Spinal cord (tissue), 10 donors: ENCODE data around the gene GALNT10. TPM values are rescaled to one million over a fixed set of nuclear protein-coding genes. Genes with fewer than 3 reads are reported as not detected.

ENCODE experiments used
- DNase-seq, 6 donors: peaks; one replicate each; pipeline versions ENCODE4 v3.0.0 to v3.0.0-alpha.2; 2013 to 2015; ENCODE audit warnings: low spot score in 6 of 6, low read depth in 4 of 6
- H3K27ac ChIP-seq: one replicate; pipeline ENCODE4 v1.5.1; 2013; ENCODE audit warnings: low read depth, low read length, control low read depth
- H3K27me3 ChIP-seq: one replicate; pipeline ENCODE4 v1.6.1; 2013; ENCODE audit warnings: low read length; ENCODE audit not compliant: control insufficient read depth, insufficient read depth
- H3K36me3 ChIP-seq: one replicate; pipeline ENCODE4 v1.6.1; 2013; ENCODE audit warnings: low read length; ENCODE audit not compliant: control insufficient read depth, insufficient read depth
- H3K4me1 ChIP-seq: one replicate; pipeline ENCODE4 v1.6.1; 2013; ENCODE audit warnings: low read length; ENCODE audit not compliant: control insufficient read depth, insufficient read depth
- H3K4me3 ChIP-seq: one replicate; pipeline ENCODE4 v1.5.1; 2013; ENCODE audit warnings: low read depth, low read length, control low read depth
- H3K9me3 ChIP-seq: one replicate; pipeline ENCODE4 v1.6.1; 2013; ENCODE audit warnings: low read length; ENCODE audit not compliant: control insufficient read depth, insufficient read depth
- WGBS: methylation state at CpG from one replicate; pipeline ENCODE4 v1.1.5; 2013; ENCODE audit warnings: missing lambda C conversion rate; ENCODE audit not compliant: insufficient coverage; 5-methylcytosine and 5-hydroxymethylcytosine counted together
- polyA plus RNA-seq, 2 donors: library from polyadenylated mRNA; unstranded; fragments of 120-200 nt; gene quantifications; one replicate each; pipeline ENCODE4 v1.2.1, GENCODE V29; 2013; ENCODE audit not compliant: insufficient read length in 2 of 2
- total RNA-seq, 2 donors: library from RNA; depleted of rRNA in 1 of 2; stranded (reverse); fragments of 120-200 nt in 1 of 2; fragments of >200 nt in 1 of 2; gene quantifications; one replicate each; pipeline versions ENCODE4 v1.2.3 to v1.2.4, GENCODE V29; 2013 to 2014
- donor health status: healthy.

Gene GALNT10
- total and polyA plus RNA-seq, 4 donors: 17.2 to 31.2 (median 22.5) TPM

- no peaks in the 10 kb centered on the region for H3K27me3 ChIP-seq
- peaks cover 8% of the 10 kb centered on the region for H3K36me3 ChIP-seq
- no peak overlapping the region for H3K27ac ChIP-seq
- DNase-seq: no peak
- WGBS: 97% methylated on average over 3 of the region's 5 CpGs
- H3K9me3 ChIP-seq: no peaks in the 10 kb centered on the region
- H3K4me3 ChIP-seq: no peak overlapping the region
- H3K4me1 ChIP-seq: no peaks in the 10 kb centered on the region
Observed at GRCh38 chr5:154437281-154437965, 246.9 kb downstream of the GALNT10 start.

- DNase-seq: no peak
- H3K4me3 ChIP-seq: no peak overlapping the region
- no peaks in the 10 kb centered on the region for H3K27me3 ChIP-seq
- H3K36me3 ChIP-seq: peaks cover 8% of the 10 kb centered on the region
- WGBS: 97% methylated on average over 5 of the region's 5 CpGs
- no peak overlapping the region for H3K27ac ChIP-seq
- H3K9me3 ChIP-seq: no peaks in the 10 kb centered on the region
- peaks cover 8% of the 10 kb centered on the region for H3K4me1 ChIP-seq
Observed at GRCh38 chr5:154440540-154440939, 250.0 kb downstream of the GALNT10 start.

GRCh38 chr5:154442801-154443200 lies 252.3 kb downstream of the GALNT10 start:
- DNase-seq: no peak
- peaks cover 12% of the 10 kb centered on the region for H3K4me1 ChIP-seq
- H3K36me3 ChIP-seq: peaks cover 4% of the 10 kb centered on the region
- no peaks in the 10 kb centered on the region for H3K9me3 ChIP-seq
- H3K4me3 ChIP-seq: no peak overlapping the region
- WGBS: no CpG with 5 or more reads among the region's 1 CpG
- H3K27ac ChIP-seq: no peak overlapping the region
- no peaks in the 10 kb centered on the region for H3K27me3 ChIP-seq

DNA sequence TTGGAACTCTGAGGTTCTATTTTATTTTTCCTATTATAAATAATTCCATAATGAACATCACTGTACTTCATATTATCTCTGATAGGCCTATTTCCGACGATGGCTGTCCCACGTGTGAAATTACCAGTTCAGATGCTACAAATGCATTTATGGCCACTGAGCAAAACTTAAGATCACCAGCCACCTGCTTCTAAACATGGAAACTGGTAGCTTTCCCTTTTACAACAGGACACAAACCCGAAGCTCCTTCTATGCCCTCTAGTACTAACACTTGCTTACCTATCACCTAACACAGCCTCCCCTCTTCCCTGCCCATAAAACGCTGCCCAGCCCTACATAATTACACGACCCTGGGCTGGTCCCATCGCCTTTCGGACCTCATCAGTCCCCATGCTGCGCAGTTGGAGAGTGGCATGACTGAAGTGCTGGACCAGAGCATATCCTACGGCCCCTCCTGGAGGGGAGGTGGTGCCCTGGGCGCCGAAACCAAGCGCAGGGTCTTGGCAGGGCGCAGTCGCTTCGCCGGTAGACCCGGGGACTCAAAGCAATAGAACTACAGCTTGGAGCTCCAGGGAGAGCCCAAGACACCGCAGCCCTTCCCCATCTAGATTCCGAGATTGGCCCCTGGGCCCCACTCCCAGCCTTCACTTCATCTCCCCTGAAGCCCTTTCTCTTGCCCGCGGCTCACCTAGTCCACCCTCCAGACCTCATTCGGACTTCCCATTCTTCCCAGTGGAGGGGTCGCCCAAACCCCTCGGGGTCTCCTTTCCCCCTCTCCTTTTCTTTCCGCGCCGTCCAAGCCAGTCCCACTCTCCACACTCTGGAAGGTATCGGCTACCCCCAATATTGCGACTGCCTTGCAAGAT lies 254.3 kb downstream of the GALNT10 start:
- DNase-seq: peak in 1 of 6 donors; percentile 8
- Histone ChIP-seq H3K27me3 (no peaks in the 10 kb centered on the region), H3K27ac (peak overlapping the region; percentile 50)

DNA sequence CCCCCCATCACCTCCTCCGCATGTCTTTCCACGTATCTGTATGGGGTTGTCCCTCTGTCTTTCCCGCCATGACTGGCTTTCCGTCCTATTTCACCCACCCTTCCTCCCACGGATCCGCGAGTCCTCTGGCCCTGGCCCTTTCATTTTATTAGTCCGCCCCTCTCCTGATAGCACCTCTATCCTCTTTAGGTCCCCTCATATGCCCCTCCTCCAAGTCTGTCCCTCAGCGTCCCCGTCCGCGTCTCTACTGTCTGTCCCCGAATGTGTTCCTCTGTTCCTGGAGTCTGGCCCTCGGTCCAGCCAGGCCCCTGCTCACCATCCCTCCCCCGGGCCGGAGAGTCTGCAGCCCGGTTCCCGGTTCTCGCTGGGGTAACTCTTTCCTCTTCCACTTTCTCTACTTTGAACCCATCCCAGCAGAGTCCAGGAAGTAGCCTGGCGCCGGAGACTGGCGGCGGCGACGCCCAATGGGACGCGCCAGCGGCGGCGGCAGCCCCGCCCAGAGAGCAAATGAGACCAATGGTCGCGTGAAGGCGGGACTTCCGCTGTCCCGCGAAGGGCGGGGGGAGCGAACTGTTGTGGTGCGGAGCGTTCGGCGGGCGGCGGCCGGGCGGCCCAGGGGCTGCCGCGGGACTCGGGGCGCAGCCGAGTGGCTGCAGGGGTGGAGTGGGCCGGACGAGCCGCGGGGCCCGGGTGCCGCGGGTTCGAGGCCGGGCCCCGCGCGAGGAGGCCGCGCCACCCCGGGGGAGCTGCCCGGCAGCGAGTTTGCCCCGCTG lies 255.1 kb downstream of the GALNT10 start, which contains the start of gene SAP30L:
SAP30L (plus strand) TSS at position 576 of the 773 bp plus-strand sequence. CDS start 608 bp downstream, outside the sequence.
- Histone ChIP-seq H3K27me3 (no peaks in the 10 kb centered on the region), H3K4me1 (peaks cover 16% of the 10 kb centered on the region), H3K27ac (peak within 1 kb of the TSS; percentile 69), H3K9me3 (no peaks in the 10 kb centered on the region), H3K4me3 (peak within 1 kb of the TSS; percentile 64), H3K36me3 (no peaks in the 10 kb centered on the region)
- under 1% methylated on average over 70 of the region's 70 CpGs for WGBS
- peak; percentile 85 to 98 (median 91) for DNase-seq

More for the DNA sequence above, 254.3 kb downstream of the GALNT10 start:
- 2% methylated on average over 29 of the region's 30 CpGs for WGBS
- Histone ChIP-seq H3K36me3 (no peaks in the 10 kb centered on the region), H3K4me3 (peak overlapping the region; percentile 64), H3K4me1 (peaks cover 16% of the 10 kb centered on the region), H3K9me3 (no peaks in the 10 kb centered on the region)

DNA sequence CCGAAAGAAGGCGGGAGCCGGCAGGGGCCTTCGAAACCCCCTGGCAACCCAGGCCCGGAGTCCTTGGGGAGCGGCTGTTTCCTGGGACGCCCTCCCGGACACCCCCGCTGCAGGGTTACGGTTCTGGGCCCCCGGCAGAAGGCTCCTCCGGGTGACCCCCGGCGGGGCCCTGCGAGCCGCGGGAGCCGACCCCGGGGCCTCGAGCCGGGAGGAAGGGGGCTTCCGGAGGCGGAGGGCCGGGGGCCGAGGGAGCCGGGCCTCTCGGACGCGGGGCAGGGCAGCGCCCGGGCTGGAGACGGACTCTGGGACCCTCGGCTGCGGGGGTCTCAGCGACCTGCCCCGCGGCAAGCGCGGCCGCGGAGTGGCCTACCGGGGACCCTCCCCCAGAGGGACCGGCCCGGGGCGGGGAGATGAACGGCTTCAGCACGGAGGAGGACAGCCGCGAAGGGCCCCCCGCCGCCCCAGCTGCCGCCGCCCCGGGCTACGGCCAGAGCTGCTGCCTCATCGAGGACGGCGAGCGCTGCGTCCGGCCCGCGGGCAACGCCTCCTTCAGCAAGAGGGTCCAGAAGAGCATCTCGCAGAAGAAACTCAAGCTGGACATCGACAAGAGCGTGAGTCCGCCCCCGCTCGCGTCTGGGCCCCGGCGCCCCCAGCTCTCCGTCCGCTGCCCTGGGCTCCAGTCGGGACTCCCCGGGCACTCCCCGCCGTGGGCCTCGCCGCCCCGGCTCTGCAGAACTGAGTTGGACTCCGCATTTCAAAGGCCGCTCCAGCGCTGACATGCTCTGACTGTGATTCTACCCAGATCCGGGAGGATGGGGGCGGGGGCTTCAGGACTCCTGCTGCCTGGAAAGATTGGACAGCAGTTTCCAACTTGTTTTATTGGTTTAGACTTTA lies 255.9 kb downstream of the GALNT10 start:
- peak in 4 of 6 donors; percentile 41 to 78 (median 58) for DNase-seq
- Histone ChIP-seq H3K27ac (peak overlapping the region; percentile 69), H3K4me1 (peaks cover 16% of the 10 kb centered on the region), H3K9me3 (no peaks in the 10 kb centered on the region), H3K36me3 (no peaks in the 10 kb centered on the region), H3K27me3 (no peaks in the 10 kb centered on the region), H3K4me3 (peak overlapping the region; percentile 60)
- under 1% methylated on average over 87 of the region's 87 CpGs for WGBS

DNA sequence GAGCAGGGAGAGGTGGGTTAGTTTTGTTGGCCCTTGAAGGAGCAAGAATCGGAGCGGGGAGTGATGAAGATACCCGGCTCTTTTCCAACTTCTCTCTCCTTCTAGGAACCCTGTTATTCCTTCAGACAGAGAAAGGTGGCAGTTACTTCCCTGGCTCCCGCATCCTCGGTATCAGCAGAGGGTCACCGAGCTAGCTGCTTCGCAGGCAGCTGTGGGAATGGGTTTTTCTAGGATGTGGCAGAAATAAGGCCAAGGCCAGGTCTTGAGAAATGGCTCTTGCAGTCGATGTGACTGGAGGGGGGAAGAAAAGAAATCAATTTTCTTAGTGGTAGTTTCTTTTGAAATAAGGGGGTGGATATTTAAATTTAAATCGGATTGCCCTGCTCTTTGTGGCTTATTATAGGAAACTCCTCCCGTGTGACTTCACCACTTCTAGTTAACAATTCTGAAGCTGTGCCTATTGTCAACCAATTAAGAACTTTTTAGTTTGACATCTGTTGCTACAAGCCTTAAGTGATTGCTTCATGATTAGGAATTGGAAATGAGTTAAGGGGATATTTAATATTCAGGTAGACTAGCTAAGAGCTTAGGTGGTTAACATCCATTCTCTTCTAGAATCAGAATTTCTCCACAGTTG lies 256.7 kb downstream of the GALNT10 start:
- peak overlapping the region; percentile 60 for H3K4me3 ChIP-seq
- DNase-seq: no peak
- H3K9me3 ChIP-seq: no peaks in the 10 kb centered on the region
- WGBS: 0% methylated on average over 4 of the region's 10 CpGs
- no peaks in the 10 kb centered on the region for H3K36me3 ChIP-seq
- H3K27ac ChIP-seq: peak overlapping the region; percentile 69
- no peaks in the 10 kb centered on the region for H3K27me3 ChIP-seq
- H3K4me1 ChIP-seq: peaks cover 16% of the 10 kb centered on the region

DNA sequence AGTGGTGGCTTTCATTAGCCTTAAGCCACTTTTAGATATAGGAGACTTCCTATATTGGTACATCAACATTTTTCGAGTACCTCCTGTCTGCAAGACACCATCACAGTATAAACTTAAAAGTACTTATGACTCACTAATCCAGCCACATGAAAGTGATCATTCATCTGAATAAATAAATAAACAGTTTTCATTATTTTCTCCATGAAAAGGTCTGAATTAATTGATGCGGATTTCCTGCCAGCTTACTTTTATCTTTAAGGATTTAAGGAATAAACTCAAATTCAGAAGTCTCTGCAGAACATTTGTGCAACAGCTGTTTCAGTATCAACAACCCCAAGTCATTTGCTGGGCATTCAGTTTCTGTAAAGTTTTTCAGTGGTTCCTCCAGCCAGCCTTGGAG lies 259.3 kb downstream of the GALNT10 start:
- no peaks in the 10 kb centered on the region for H3K27me3 ChIP-seq
- no peaks in the 10 kb centered on the region for H3K9me3 ChIP-seq
- no peak overlapping the region for H3K27ac ChIP-seq
- no peak for DNase-seq
- peaks cover 15% of the 10 kb centered on the region for H3K36me3 ChIP-seq
- H3K4me3 ChIP-seq: no peak overlapping the region
- peaks cover 13% of the 10 kb centered on the region for H3K4me1 ChIP-seq
- no CpG with 5 or more reads among the region's 2 CpGs for WGBS
